NK-92 treated with Interleukin-12 subunit alpha and Interleukin-12 subunit beta, amount 100 ng/mL, for 24 hours (cell line): ENCODE measurements around the gene ACSL4.
"Not testable (repeated sequence)": the region's sequence is repeated elsewhere in the genome, so short reads cannot be mapped to it uniquely, and the experiment has no call there.

Experiments used
- DNase-seq: peaks from one replicate; lab custom pipeline; 2025; lab: John Stamatoyannopoulos, UW

Gene ACSL4

GRCh38 chrX:109732807-109733612 is at the start of gene ACSL4:
TSS of gene ACSL4 (minus strand) at chrX:109733257. CDS start at chrX:109683363, 49,894 bp downstream.
- peak; percentile 76 for DNase-seq

GRCh38 chrX:109777749-109778148 is 44.7 kb upstream of the ACSL4 start:
- no peak for DNase-seq

- DNase-seq = no peak
These were observed 43.9 kb upstream of the ACSL4 start for GRCh38 chrX:109776986-109777385.

- no peak for DNase-seq
These were observed 43.4 kb upstream of the ACSL4 start for GRCh38 chrX:109776432-109776831.

GRCh38 chrX:109775386-109775785 is 42.3 kb upstream of the ACSL4 start:
- no peak for DNase-seq

GRCh38 chrX:109774706-109775105 is 41.6 kb upstream of the ACSL4 start:
- no peak for DNase-seq

GRCh38 chrX:109774136-109774535 is 41.1 kb upstream of the ACSL4 start:
- no peak for DNase-seq

- no peak for DNase-seq
These were observed 40.3 kb upstream of the ACSL4 start for GRCh38 chrX:109773374-109773773.

GRCh38 chrX:109770780-109771179 is 37.7 kb upstream of the ACSL4 start:
- no peak for DNase-seq

GRCh38 chrX:109760922-109761250 is 27.8 kb upstream of the ACSL4 start:
- no peak for DNase-seq

GRCh38 chrX:109760209-109760921 is 27.3 kb upstream of the ACSL4 start:
- no peak for DNase-seq

GRCh38 chrX:109753256-109753655 is 20.2 kb upstream of the ACSL4 start:
- DNase-seq = no peak

- no peak for DNase-seq
These were observed 18.6 kb upstream of the ACSL4 start for GRCh38 chrX:109751698-109752097.

GRCh38 chrX:109749207-109749606 is 16.1 kb upstream of the ACSL4 start:
- no peak for DNase-seq

GRCh38 chrX:109747681-109748080 is 14.6 kb upstream of the ACSL4 start:
- DNase-seq = no peak

- no peak for DNase-seq
These were observed 9.7 kb upstream of the ACSL4 start for GRCh38 chrX:109742722-109743121.

GRCh38 chrX:109740896-109741295 is 7.8 kb upstream of the ACSL4 start:
- DNase-seq = not testable (repeated sequence)

- DNase-seq = no peak
These were observed 7.4 kb upstream of the ACSL4 start for GRCh38 chrX:109740433-109740809.

GRCh38 chrX:109739625-109740432 is 6.8 kb upstream of the ACSL4 start:
- no peak for DNase-seq

- DNase-seq = no peak
These were observed 2.2 kb upstream of the ACSL4 start for GRCh38 chrX:109735202-109735744.

- no peak for DNase-seq
These were observed 591 bp upstream of the ACSL4 start for GRCh38 chrX:109733613-109734083.
